ENCODE measurements around the gene KLHL36. TPM values are rescaled to one million over a fixed set of nuclear protein-coding genes. Genes with fewer than 3 reads are reported as not detected.

The KLHL36 gene
- total and polyA plus RNA-seq, 8 donors: 18.1 to 41.5 (median 26.5) TPM

DNA sequence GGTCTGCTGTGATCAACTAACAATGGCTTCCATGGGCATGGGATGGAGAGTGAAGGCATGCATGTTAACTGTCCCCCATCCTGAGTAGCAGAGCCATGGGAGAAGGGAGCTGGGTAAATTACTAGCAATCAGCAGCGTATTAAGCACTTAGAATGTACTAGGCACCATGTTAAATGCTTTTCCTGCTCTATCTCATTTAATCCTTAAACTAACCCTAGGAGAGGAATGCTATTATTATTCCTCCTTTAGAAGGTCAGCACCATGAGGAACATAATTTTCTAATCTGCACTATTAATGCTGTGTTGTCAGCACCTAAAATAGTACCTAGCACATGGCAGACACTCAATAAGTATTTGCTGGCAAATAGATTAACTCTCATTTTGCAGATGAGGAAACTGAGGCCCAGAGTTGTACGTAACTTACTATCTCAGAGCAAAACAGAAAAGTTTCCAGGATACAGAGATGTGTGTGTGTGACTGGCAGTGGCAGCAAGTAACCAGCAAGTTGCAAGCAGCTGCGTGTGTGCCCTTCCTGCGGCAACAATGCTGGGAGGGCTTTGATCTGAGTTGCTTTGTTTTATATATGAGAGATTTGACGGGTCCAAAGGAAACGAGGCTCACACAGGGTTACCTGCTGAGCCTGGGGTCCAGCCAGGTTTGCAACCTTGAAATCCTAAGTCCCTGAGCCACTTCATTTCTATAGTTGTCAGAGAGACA lies 6.5 kb upstream of the KLHL36 start:
- Histone ChIP-seq H3K27me3 (no peaks in the 10 kb centered on the region), H3K4me1 (peaks cover 0 to 6% (median 0%) of the 10 kb centered on the region in 3 donors), H3K36me3 (no peaks in the 10 kb centered on the region), H3K4me3 (no peak overlapping the region), H3K27ac (no peak overlapping the region), H3K9me3 (no peaks in the 10 kb centered on the region)
- DNase-seq (no peak), ATAC-seq (no peak), FAIRE-seq (no peak)
- intact Hi-C loops (cut with DNase I): no loop called here
- 72 to 74% methylated on average over 6 of the region's 6 CpGs for WGBS, 2 donors
- no peak for TF ChIP-seq CTCF (IDR thresholded peaks at IDR 0.05)

DNA sequence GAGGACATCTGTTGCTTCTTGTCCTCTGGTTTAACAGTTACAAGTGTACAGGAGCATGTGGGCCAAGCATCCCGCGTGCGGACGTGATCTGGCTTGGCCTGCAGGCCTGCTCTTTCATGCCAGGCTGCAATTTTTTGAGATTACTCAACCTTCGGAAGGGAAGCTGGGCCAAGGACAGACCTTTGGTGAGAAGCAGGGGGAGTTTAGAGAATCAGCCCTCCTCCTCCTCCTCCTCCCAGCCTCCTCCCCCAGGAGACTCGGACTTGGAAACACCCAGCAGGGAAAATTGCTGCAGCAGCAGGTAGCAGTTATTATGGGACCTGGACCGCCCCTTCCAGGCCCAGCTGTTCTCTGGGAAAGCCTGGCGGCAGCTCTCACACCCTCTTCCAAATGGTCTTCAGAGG lies 5.1 kb upstream of the KLHL36 start:
- H3K27me3 ChIP-seq: no peaks in the 10 kb centered on the region
- intact Hi-C loops (cut with DNase I): no loop called here
- H3K4me1 ChIP-seq: peaks cover 0 to 12% (median 0%) of the 10 kb centered on the region in 3 donors
- 50 to 57% methylated on average over 8 of the region's 8 CpGs for WGBS, 2 donors
- no peaks in the 10 kb centered on the region for H3K36me3 ChIP-seq
- peak overlapping the region in 2 of 4 donors; percentile 36 to 60 for H3K27ac ChIP-seq
- ATAC-seq: peak; percentile 41 to 75 (median 70)
- DNase-seq: peak in 3 of 6 donors; percentile 47 to 59 (median 50)
- no peak overlapping the region for H3K4me3 ChIP-seq
- no peaks in the 10 kb centered on the region for H3K9me3 ChIP-seq
- FAIRE-seq: no peak
- TF ChIP-seq CTCF (IDR thresholded peaks at IDR 0.05): no peak

DNA sequence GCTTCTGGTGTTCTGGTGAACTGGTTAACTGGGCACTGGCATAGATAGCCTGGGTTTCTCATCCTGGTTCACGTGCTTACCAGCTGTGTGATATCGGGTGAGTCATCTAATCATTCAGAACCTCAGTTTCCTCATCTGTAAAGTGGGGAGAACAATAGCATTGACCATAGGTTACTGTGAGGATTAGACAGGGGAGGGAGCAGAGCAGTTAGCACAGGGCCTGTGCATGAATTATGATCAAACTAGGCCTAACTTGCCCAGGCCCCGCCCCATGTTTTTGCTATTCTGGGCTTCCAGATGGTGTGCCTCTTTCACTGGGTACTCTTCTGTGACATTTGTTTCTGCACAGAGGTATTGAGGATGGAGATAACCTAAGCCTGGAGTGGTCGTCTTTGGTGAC lies 4.6 kb upstream of the KLHL36 start:
- H3K36me3 ChIP-seq: no peaks in the 10 kb centered on the region
- WGBS, 2 donors: 74 to 85% methylated on average over 4 of the region's 4 CpGs
- intact Hi-C loops (cut with DNase I): no loop called here
- no peak for TF ChIP-seq CTCF (IDR thresholded peaks at IDR 0.05)
- ATAC-seq (no peak), DNase-seq (no peak), FAIRE-seq (no peak)
- H3K4me1 ChIP-seq: peaks cover 0 to 12% (median 0%) of the 10 kb centered on the region in 3 donors
- H3K4me3 ChIP-seq: no peak overlapping the region
- H3K9me3 ChIP-seq: no peaks in the 10 kb centered on the region
- H3K27me3 ChIP-seq: no peaks in the 10 kb centered on the region
- peak overlapping the region in 2 of 4 donors; percentile 26 to 36 for H3K27ac ChIP-seq

DNA sequence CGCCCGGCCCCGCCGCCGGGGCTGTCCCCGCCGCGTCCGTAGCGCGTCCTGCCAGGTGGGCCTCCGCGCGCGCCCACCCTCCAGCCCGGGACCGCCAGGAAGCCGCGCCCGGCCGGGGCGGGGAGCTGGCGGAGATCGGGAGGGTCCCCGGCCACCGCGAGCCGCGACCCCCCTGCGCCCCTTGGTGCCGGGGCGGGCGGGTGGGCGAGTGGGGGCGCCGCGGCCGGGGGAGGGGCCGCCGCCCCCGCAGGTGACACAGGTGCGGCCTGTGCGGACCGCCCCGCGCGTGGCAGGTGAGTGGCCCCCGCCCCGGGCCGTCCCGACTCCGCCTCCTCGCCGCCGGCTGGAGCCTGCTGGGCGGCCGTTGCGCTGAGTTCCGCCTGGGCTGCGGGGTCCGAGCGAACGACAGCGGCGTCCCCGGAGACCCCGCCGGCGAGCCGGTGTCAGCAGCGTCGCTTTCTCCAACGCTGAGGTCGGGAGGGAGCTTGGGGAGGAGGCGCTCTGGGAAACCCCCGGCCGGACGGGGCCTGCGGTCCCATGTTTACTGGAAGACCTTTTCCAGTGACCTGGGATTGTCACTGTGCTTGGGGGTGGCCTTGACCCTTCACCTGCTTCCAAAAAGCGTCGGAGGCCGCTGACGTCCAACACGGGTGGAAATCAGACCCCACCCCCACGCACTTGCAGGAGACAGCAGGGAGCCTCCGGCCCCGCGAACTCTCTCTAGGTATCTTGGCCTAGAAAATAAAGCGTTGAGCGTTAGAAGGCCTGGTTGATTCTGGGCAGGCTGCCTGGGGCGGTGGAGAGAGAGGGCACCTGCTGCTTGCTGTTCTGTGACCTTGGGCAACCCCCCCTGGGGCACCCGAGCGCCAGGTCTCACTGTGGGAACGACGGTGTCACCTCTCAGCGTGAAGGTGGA lies 542 bp downstream of the KLHL36 start:
- ATAC-seq (peak; percentile 83 to 85 (median 84)), FAIRE-seq (no peak), DNase-seq (peak; percentile 64 to 90 (median 76))
- Histone ChIP-seq H3K4me3 (peak overlapping the region; percentile 48 to 90 (median 72)), H3K27ac (peak overlapping the region; percentile 19 to 74 (median 70)), H3K27me3 (no peaks in the 10 kb centered on the region), H3K9me3 (no peaks in the 10 kb centered on the region), H3K4me1 (peaks cover 0 to 11% (median 5%) of the 10 kb centered on the region in 3 donors), H3K36me3 (peaks cover 0 to 3% (median 0%) of the 10 kb centered on the region in 3 donors)
- 1% methylated on average over 54 to 96 of the region's 96 CpGs for WGBS, 2 donors
- no peak for TF ChIP-seq CTCF (IDR thresholded peaks at IDR 0.05)
- intact Hi-C loops (cut with DNase I): no loop called here
